Hepatocyte (in vitro differentiated cells): ENCODE measurements around the gene DDC. TPM values are rescaled to one million over a fixed set of nuclear protein-coding genes. Genes with fewer than 3 reads are reported as not detected.

Source experiments
- DNase-seq: peaks from one replicate; pipeline ENCODE4 v3.0.0-alpha.2; 2016; ENCODE audit warnings: low spot score
- H2AFZ ChIP-seq: fragments of 200-600 bp; sonication (generic); 2 replicates; pipeline ENCODE4 v1.6.0; 2016; ENCODE audit warnings: antibody characterized with exemption, mild to moderate bottlenecking
- H3K27ac ChIP-seq: fragments of 200-600 bp; sonication (generic); 2 replicates; pipeline ENCODE4 v1.5.1; 2016; ENCODE audit warnings: mild to moderate bottlenecking
- H3K27me3 ChIP-seq: fragments of 200-600 bp; sonication (generic); 2 replicates; pipeline ENCODE4 v1.6.1; 2016
- H3K36me3 ChIP-seq: fragments of 200-600 bp; sonication (generic); replicated peaks from 2 replicates; pipeline ENCODE4 v1.5.1; 2016; ENCODE audit warnings: low read depth; ENCODE audit not compliant: insufficient read depth
- H3K4me1 ChIP-seq: fragments of 200-600 bp; sonication (generic); 2 replicates; pipeline ENCODE4 v1.5.1; 2016; ENCODE audit warnings: mild to moderate bottlenecking, moderate library complexity; ENCODE audit not compliant: insufficient read depth
- H3K4me2 ChIP-seq: fragments of 200-600 bp; sonication (generic); 2 replicates; pipeline ENCODE4 v1.6.0; 2016
- H3K4me3 ChIP-seq: fragments of 200-600 bp; sonication (generic); 2 replicates; pipeline ENCODE4 v1.5.1; 2016; ENCODE audit warnings: mild to moderate bottlenecking
- H3K79me2 ChIP-seq: fragments of 200-600 bp; sonication (generic); 2 replicates; pipeline ENCODE4 v1.6.0; 2017; ENCODE audit warnings: mild to moderate bottlenecking
- H3K9me2 ChIP-seq: fragments of 200-600 bp; sonication (generic); replicated peaks from 2 replicates; pipeline ENCODE4 v1.6.0; 2017; ENCODE audit warnings: mild to moderate bottlenecking; ENCODE audit not compliant: insufficient read depth
- H3K9me3 ChIP-seq: fragments of 200-600 bp; sonication (generic); 2 replicates; pipeline ENCODE4 v1.5.1; 2016; ENCODE audit warnings: low read depth, mild to moderate bottlenecking
- H4K20me1 ChIP-seq: fragments of 200-600 bp; sonication (generic); 2 replicates; pipeline ENCODE4 v1.6.0; 2016; ENCODE audit warnings: mild to moderate bottlenecking; ENCODE audit not compliant: insufficient read depth, poor library complexity, severe bottlenecking
- CTCF ChIP-seq: fragments of 200-600 bp; sonication (generic); IDR thresholded peaks from 2 replicates; pipeline ENCODE4 v1.5.1; 2016; ENCODE audit warnings: antibody characterized with exemption, mild to moderate bottlenecking; ENCODE audit not compliant: poor library complexity
- EZH2 ChIP-seq: fragments of 200-600 bp; sonication (generic); IDR thresholded peaks from 2 replicates; pipeline ENCODE4 v1.6.1; 2016; ENCODE audit warnings: antibody characterized with exemption, mild to moderate bottlenecking, borderline replicate concordance
- EZH2phosphoT487 ChIP-seq: fragments of 200-600 bp; sonication (generic); IDR thresholded peaks from one replicate; pipeline ENCODE4 v1.6.1; 2018; ENCODE audit warnings: antibody characterized with exemption, mild to moderate bottlenecking, low read depth, moderate library complexity; ENCODE audit not compliant: unreplicated experiment, severe bottlenecking
- WGBS: methylation state at CpG from one replicate; pipeline ENCODE4 v1.1.6; 2016; ENCODE audit warnings: low lambda C conversion rate; ENCODE audit errors: missing lambda C conversion rate; 5-methylcytosine and 5-hydroxymethylcytosine counted together
- polyA plus RNA-seq: library from polyadenylated mRNA; unstranded; fragments of >200 nt; fragmentation: Nextera tagmentation; extraction: Ambion mirVana; gene quantifications from 2 replicates; pipeline ENCODE4 v1.2.1, GENCODE V29; 2016
- total RNA-seq: library from RNA; depleted of rRNA; stranded (reverse); fragments of >200 nt; gene quantifications from 2 replicates; pipeline ENCODE4 v1.2.3, GENCODE V29; 2014

DDC gene
- total and polyA plus RNA-seq, 2 experiments from 2014 or later = 42.4 to 56.1 TPM

- DNase-seq = no peak
- Histone ChIP-seq H3K4me1 (peaks cover 11% of the 10 kb centered on the region), H2AFZ (no peak overlapping the region), H3K36me3 (no peaks in the 10 kb centered on the region), H3K9me3 (no peaks in the 10 kb centered on the region), H3K27ac (peak overlapping the region; percentile 2), H3K4me2 (no peak overlapping the region), H3K4me3 (no peak overlapping the region), H3K27me3 (no peaks in the 10 kb centered on the region), H4K20me1 (no peaks in the 10 kb centered on the region), H3K9me2 (no peaks in the 10 kb centered on the region), H3K79me2 (no peaks in the 10 kb centered on the region)
- no peak for TF ChIP-seq CTCF
- TF ChIP-seq EZH2phosphoT487 = no peak
- no peak for TF ChIP-seq EZH2
- WGBS = 92% methylated on average over 9 of the region's 9 CpGs
These were observed 88.1 kb downstream of the DDC start for GRCh38 chr7:50476953-50477625.

- Histone ChIP-seq H3K36me3 (no peaks in the 10 kb centered on the region), H3K27ac (peak overlapping the region; percentile 49), H4K20me1 (no peaks in the 10 kb centered on the region), H3K9me3 (no peaks in the 10 kb centered on the region), H3K4me2 (no peak overlapping the region), H3K4me1 (peaks cover 11% of the 10 kb centered on the region), H2AFZ (no peak overlapping the region), H3K4me3 (no peak overlapping the region), H3K79me2 (no peaks in the 10 kb centered on the region), H3K27me3 (no peaks in the 10 kb centered on the region), H3K9me2 (no peaks in the 10 kb centered on the region)
- WGBS = 60% methylated on average over 4 of the region's 4 CpGs
- no peak for DNase-seq
- no peak for TF ChIP-seq EZH2
- no peak for TF ChIP-seq CTCF
- TF ChIP-seq EZH2phosphoT487 = no peak
These were observed 89.9 kb downstream of the DDC start for GRCh38 chr7:50475340-50475739.

GRCh38 chr7:50474382-50475160 lies 90.6 kb downstream of the DDC start:
- Histone ChIP-seq H3K79me2 (no peaks in the 10 kb centered on the region), H3K4me3 (no peak overlapping the region), H2AFZ (no peak overlapping the region), H3K9me3 (no peaks in the 10 kb centered on the region), H3K4me2 (no peak overlapping the region), H3K36me3 (no peaks in the 10 kb centered on the region), H4K20me1 (no peaks in the 10 kb centered on the region), H3K27ac (no peak overlapping the region), H3K27me3 (no peaks in the 10 kb centered on the region), H3K9me2 (no peaks in the 10 kb centered on the region), H3K4me1 (peaks cover 11% of the 10 kb centered on the region)
- no peak for TF ChIP-seq EZH2
- no peak for TF ChIP-seq EZH2phosphoT487
- TF ChIP-seq CTCF = no peak
- 69% methylated on average over 8 of the region's 8 CpGs for WGBS
- no peak for DNase-seq
